Loucy (cell line): ENCODE results near the gene ERC1.

Source experiments
- H2AFZ ChIP-seq: fragments of 200-600 bp; sonication (generic); 2 replicates; pipeline ENCODE4 v1.6.0; 2016; ENCODE audit warnings: antibody characterized with exemption, mild to moderate bottlenecking, low read length, moderate library complexity
- H3F3A ChIP-seq: fragments of 200-600 bp; 2 replicates; pipeline ENCODE4 v1.6.0; 2016; ENCODE audit warnings: antibody characterized with exemption, low read depth, mild to moderate bottlenecking
- H3K27me3 ChIP-seq: fragments of 200-600 bp; sonication (generic); 2 replicates; pipeline ENCODE4 v1.6.1; 2014; ENCODE audit warnings: low read length, mild to moderate bottlenecking; ENCODE audit not compliant: insufficient read depth, poor library complexity, severe bottlenecking
- H3K36me3 ChIP-seq: fragments of 200-600 bp; sonication (generic); 2 replicates; pipeline ENCODE4 v1.6.1; 2016; ENCODE audit warnings: low read length; ENCODE audit not compliant: insufficient read depth
- H3K4me1 ChIP-seq: fragments of 200-600 bp; sonication (generic); 2 replicates; pipeline ENCODE4 v1.5.1; 2014; ENCODE audit warnings: low read length, mild to moderate bottlenecking; ENCODE audit not compliant: insufficient read depth, poor library complexity, severe bottlenecking
- H3K4me2 ChIP-seq: fragments of 200-600 bp; sonication (generic); 2 replicates; pipeline ENCODE4 v1.6.0; 2014; ENCODE audit warnings: antibody characterized with exemption, low read length, low read depth, mild to moderate bottlenecking; ENCODE audit not compliant: poor library complexity, severe bottlenecking
- H3K4me3 ChIP-seq: fragments of 200-600 bp; sonication (generic); 2 replicates; pipeline ENCODE4 v1.5.1; 2014; ENCODE audit warnings: low read length, mild to moderate bottlenecking, mixed read lengths; ENCODE audit not compliant: poor library complexity, severe bottlenecking
- H3K79me2 ChIP-seq: fragments of 200-600 bp; sonication (generic); 2 replicates; pipeline ENCODE4 v1.6.1; 2014; ENCODE audit warnings: low read length; ENCODE audit not compliant: insufficient read depth
- H3K9ac ChIP-seq: fragments of 200-600 bp; sonication (generic); 2 replicates; pipeline ENCODE4 v1.6.0; 2014; ENCODE audit warnings: mild to moderate bottlenecking, low read depth, low read length, moderate library complexity; ENCODE audit not compliant: poor library complexity, severe bottlenecking
- H3K9me2 ChIP-seq: fragments of 200-600 bp; sonication (generic); replicated peaks from 2 replicates; pipeline ENCODE4 v1.6.1; 2016; ENCODE audit warnings: low read depth, low read length, mixed read lengths
- H3K9me3 ChIP-seq: fragments of 200-600 bp; sonication (generic); 2 replicates; pipeline ENCODE4 v1.6.1; 2014; ENCODE audit warnings: mild to moderate bottlenecking, antibody characterized with exemption, low read length, low read depth; ENCODE audit not compliant: insufficient read depth
- H4K20me1 ChIP-seq: fragments of 200-600 bp; sonication (generic); 2 replicates; pipeline ENCODE4 v1.6.0; 2014; ENCODE audit warnings: antibody characterized with exemption, low read length, mild to moderate bottlenecking; ENCODE audit not compliant: insufficient read depth, poor library complexity, severe bottlenecking
- EZH2phosphoT487 ChIP-seq: fragments of 200-600 bp; IDR thresholded peaks from 2 replicates; pipeline ENCODE4 v1.6.1; 2018; ENCODE audit warnings: antibody characterized with exemption, mild to moderate bottlenecking, moderate library complexity, borderline replicate concordance
- TF ChIP-seq, protein P1 (sequence below): fragments of 200-600 bp; sonication (generic); conservative IDR thresholded peaks from 2 replicates; pipeline ENCODE4 v1.5.1; 2014; ENCODE audit warnings: mild to moderate bottlenecking, antibody characterized with exemption, low read length

Gene ERC1

DNA sequence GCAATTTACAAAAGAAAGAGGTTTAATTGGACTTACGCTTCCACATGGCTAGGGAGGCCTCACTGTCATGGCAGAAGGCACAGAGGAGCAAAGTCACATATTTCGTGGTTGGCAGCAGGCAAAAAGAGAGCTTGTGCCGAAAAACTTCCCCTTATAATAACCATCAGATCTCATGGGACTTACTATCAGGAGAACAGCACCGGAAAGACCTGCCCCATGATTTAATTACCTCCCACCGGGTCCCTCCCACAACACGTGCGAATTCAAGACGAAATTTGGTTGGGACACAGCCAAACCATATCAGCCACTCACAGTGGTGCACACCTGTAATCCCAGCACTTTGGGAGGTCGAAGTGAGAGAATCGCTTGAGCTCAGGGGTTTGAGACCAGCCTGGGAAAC is 534.8 kb downstream of the ERC1 start:
- H3K4me1 ChIP-seq = no peaks in the 10 kb centered on the region
- TF ChIP-seq, protein P1, sequence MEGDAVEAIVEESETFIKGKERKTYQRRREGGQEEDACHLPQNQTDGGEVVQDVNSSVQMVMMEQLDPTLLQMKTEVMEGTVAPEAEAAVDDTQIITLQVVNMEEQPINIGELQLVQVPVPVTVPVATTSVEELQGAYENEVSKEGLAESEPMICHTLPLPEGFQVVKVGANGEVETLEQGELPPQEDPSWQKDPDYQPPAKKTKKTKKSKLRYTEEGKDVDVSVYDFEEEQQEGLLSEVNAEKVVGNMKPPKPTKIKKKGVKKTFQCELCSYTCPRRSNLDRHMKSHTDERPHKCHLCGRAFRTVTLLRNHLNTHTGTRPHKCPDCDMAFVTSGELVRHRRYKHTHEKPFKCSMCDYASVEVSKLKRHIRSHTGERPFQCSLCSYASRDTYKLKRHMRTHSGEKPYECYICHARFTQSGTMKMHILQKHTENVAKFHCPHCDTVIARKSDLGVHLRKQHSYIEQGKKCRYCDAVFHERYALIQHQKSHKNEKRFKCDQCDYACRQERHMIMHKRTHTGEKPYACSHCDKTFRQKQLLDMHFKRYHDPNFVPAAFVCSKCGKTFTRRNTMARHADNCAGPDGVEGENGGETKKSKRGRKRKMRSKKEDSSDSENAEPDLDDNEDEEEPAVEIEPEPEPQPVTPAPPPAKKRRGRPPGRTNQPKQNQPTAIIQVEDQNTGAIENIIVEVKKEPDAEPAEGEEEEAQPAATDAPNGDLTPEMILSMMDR = no peak
- TF ChIP-seq EZH2phosphoT487 = no peak
- no peaks in the 10 kb centered on the region for H3K9me3 ChIP-seq
- H2AFZ ChIP-seq = no peak overlapping the region
- H4K20me1 ChIP-seq = no peaks in the 10 kb centered on the region
- H3K9ac ChIP-seq = no peak overlapping the region
- H3K27me3 ChIP-seq = no peaks in the 10 kb centered on the region
- H3K79me2 ChIP-seq = no peaks in the 10 kb centered on the region
- H3F3A ChIP-seq = no peaks in the 10 kb centered on the region
- H3K36me3 ChIP-seq = no peaks in the 10 kb centered on the region
- no peak overlapping the region for H3K4me3 ChIP-seq
- H3K9me2 ChIP-seq = no peaks in the 10 kb centered on the region
- H3K4me2 ChIP-seq = no peak overlapping the region

DNA sequence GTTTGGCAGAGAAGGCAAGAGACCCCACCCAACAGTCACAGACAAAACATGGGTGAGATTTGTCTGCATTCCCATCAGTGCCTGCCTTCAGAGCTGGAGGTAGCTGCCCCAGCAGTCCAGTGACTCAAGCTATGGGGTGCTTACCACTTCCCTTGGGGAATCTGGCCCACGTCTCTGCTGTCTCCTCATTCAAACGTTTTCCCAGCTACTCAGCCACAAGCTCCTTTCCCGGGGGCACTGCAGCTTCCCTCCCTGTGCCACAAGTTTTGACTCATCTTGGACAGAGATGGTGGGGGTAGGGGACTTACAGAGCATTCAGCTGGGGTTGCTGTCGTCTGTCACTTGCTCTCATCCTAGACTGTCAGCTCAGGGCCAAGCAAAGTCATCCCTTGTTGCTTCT is 536.8 kb downstream of the ERC1 start:
- no peak overlapping the region for H3K9ac ChIP-seq
- H2AFZ ChIP-seq = no peak overlapping the region
- H4K20me1 ChIP-seq = no peaks in the 10 kb centered on the region
- H3K79me2 ChIP-seq = no peaks in the 10 kb centered on the region
- H3K9me3 ChIP-seq = no peaks in the 10 kb centered on the region
- no peaks in the 10 kb centered on the region for H3F3A ChIP-seq
- no peak overlapping the region for H3K4me3 ChIP-seq
- no peaks in the 10 kb centered on the region for H3K36me3 ChIP-seq
- no peaks in the 10 kb centered on the region for H3K9me2 ChIP-seq
- H3K4me2 ChIP-seq = no peak overlapping the region
- TF ChIP-seq EZH2phosphoT487 = no peak
- TF ChIP-seq, protein P1 = no peak
- H3K27me3 ChIP-seq = no peaks in the 10 kb centered on the region
- peaks cover 9% of the 10 kb centered on the region for H3K4me1 ChIP-seq

DNA sequence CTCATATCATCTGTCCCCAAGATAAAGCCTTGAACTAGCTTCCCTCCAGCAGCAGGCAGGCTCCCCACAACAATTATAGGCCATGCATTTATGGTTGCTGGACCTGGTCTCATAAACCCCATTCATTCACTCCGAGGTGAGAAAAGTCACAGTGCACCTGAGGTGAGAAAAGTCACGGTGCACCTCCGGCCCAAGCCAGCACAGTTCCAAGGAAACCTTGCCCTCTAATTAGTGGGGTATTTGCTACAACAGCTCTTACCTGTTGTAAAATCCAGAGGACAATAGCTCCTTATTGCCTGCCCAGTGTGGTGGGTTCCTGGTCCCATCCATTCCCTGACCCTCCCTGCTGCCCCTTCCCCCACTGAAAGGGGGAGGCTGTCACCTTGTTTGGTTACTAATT is 537.8 kb downstream of the ERC1 start:
- H3F3A ChIP-seq = no peaks in the 10 kb centered on the region
- H3K9ac ChIP-seq = no peak overlapping the region
- H3K4me3 ChIP-seq = no peak overlapping the region
- no peak overlapping the region for H3K4me2 ChIP-seq
- no peaks in the 10 kb centered on the region for H3K9me2 ChIP-seq
- TF ChIP-seq, protein P1 = no peak
- TF ChIP-seq EZH2phosphoT487 = no peak
- no peaks in the 10 kb centered on the region for H3K27me3 ChIP-seq
- H3K36me3 ChIP-seq = no peaks in the 10 kb centered on the region
- no peak overlapping the region for H2AFZ ChIP-seq
- H3K9me3 ChIP-seq = no peaks in the 10 kb centered on the region
- no peaks in the 10 kb centered on the region for H4K20me1 ChIP-seq
- peaks cover 18% of the 10 kb centered on the region for H3K4me1 ChIP-seq
- H3K79me2 ChIP-seq = no peaks in the 10 kb centered on the region
